NCI-H524 (cell line): ENCODE results near the gene ZDHHC16.
"Not testable (repeated sequence)": the region's sequence is repeated elsewhere in the genome, so short reads cannot be mapped to it uniquely, and the experiment has no call there.

ENCODE experiments used
- DNase-seq, 2 experiments: peaks; one replicate each; lab custom pipeline; 2025; lab: John Stamatoyannopoulos, UW

Gene ZDHHC16

GRCh38 chr10:97434557-97434956 is 11.4 kb upstream of the ZDHHC16 start:
- no peak for DNase-seq

GRCh38 chr10:97435211-97435610 is 10.8 kb upstream of the ZDHHC16 start:
- DNase-seq, result no peak

GRCh38 chr10:97442277-97442676 is 3.7 kb upstream of the ZDHHC16 start:
- DNase-seq, result no peak

- DNase-seq, result no peak
These were observed 1.8 kb upstream of the ZDHHC16 start for GRCh38 chr10:97444212-97444611.

GRCh38 chr10:97445357-97445721 is 636 bp upstream of the ZDHHC16 start:
- no peak for DNase-seq

- no peak for DNase-seq
These were observed 4.9 kb downstream of the ZDHHC16 start for GRCh38 chr10:97450828-97451227.

- no peak for DNase-seq
These were observed 5.6 kb downstream of the ZDHHC16 start for GRCh38 chr10:97451605-97452004.

GRCh38 chr10:97452352-97452751 is 6.4 kb downstream of the ZDHHC16 start:
- no peak for DNase-seq

- DNase-seq, result no peak
These were observed 8.5 kb downstream of the ZDHHC16 start for GRCh38 chr10:97454330-97455036.

GRCh38 chr10:97456034-97456685 is 10.2 kb downstream of the ZDHHC16 start:
- DNase-seq, result no peak

- DNase-seq, result no peak
These were observed 10.7 kb downstream of the ZDHHC16 start for GRCh38 chr10:97456686-97457065.

- DNase-seq, result no peak
These were observed 13.1 kb downstream of the ZDHHC16 start for GRCh38 chr10:97459111-97459510.

- no peak for DNase-seq
These were observed 14.0 kb downstream of the ZDHHC16 start for GRCh38 chr10:97459933-97460332.

- DNase-seq, result no peak
These were observed 16.3 kb downstream of the ZDHHC16 start for GRCh38 chr10:97462309-97462708.

GRCh38 chr10:97463363-97464132 is 17.6 kb downstream of the ZDHHC16 start:
- DNase-seq, result peak in 1 of 2 experiments; percentile 29

GRCh38 chr10:97464226-97464625 is 18.3 kb downstream of the ZDHHC16 start:
- no peak for DNase-seq

- DNase-seq, result no peak
These were observed 20.0 kb downstream of the ZDHHC16 start for GRCh38 chr10:97465982-97466381.

GRCh38 chr10:97466755-97467154 is 20.8 kb downstream of the ZDHHC16 start:
- DNase-seq, result no peak

GRCh38 chr10:97468162-97468561 is 22.2 kb downstream of the ZDHHC16 start:
- no peak for DNase-seq

GRCh38 chr10:97468781-97469180 is 22.8 kb downstream of the ZDHHC16 start:
- not testable (repeated sequence) for DNase-seq

GRCh38 chr10:97474918-97475317 is 28.9 kb downstream of the ZDHHC16 start:
- DNase-seq, result no peak

GRCh38 chr10:97475936-97476594 is 30.1 kb downstream of the ZDHHC16 start:
- DNase-seq, result no peak

GRCh38 chr10:97479410-97479809 is 33.4 kb downstream of the ZDHHC16 start:
- DNase-seq, result not testable (repeated sequence)
